RKO (cell line): ENCODE results near the gene IL9R.
"Not testable (repeated sequence)": the region's sequence is repeated elsewhere in the genome, so short reads cannot be mapped to it uniquely, and the experiment has no call there.

ENCODE experiments used
- DNase-seq: peaks from one replicate; pipeline ENCODE4 v3.0.0-alpha.2; 2016; ENCODE audit warnings: low spot score

Gene IL9R

GRCh38 chrX:155998761-155999510 lies 1.4 kb downstream of the IL9R start:
- no peak for DNase-seq

GRCh38 chrX:155999751-156000150 lies 2.3 kb downstream of the IL9R start:
- DNase-seq = not testable (repeated sequence)

GRCh38 chrX:156000361-156000926 lies 2.9 kb downstream of the IL9R start:
- DNase-seq = no peak

GRCh38 chrX:156001001-156001666 lies 3.6 kb downstream of the IL9R start:
- DNase-seq = no peak

- DNase-seq = no peak
Observed at GRCh38 chrX:156001667-156002021, 4.1 kb downstream of the IL9R start.

GRCh38 chrX:156002507-156002906 lies 5.0 kb downstream of the IL9R start:
- peak; percentile 15 for DNase-seq

- DNase-seq = no peak
Observed at GRCh38 chrX:156003486-156004185, 6.1 kb downstream of the IL9R start.

GRCh38 chrX:156004256-156004655 lies 6.8 kb downstream of the IL9R start:
- no peak for DNase-seq

GRCh38 chrX:156004740-156005139 lies 7.2 kb downstream of the IL9R start:
- no peak for DNase-seq

GRCh38 chrX:156005144-156005543 lies 7.6 kb downstream of the IL9R start:
- DNase-seq = no peak

GRCh38 chrX:156006468-156006867 lies 9.0 kb downstream of the IL9R start:
- DNase-seq = not testable (repeated sequence)

GRCh38 chrX:156008379-156008778 lies 10.9 kb downstream of the IL9R start:
- not testable (repeated sequence) for DNase-seq

- DNase-seq = no peak
Observed at GRCh38 chrX:156008915-156009314, 11.4 kb downstream of the IL9R start.

GRCh38 chrX:156009691-156010090 lies 12.2 kb downstream of the IL9R start:
- not testable (repeated sequence) for DNase-seq

GRCh38 chrX:156013286-156013953 lies 15.9 kb downstream of the IL9R start:
- not testable (repeated sequence) for DNase-seq

GRCh38 chrX:156019846-156020245 lies 22.4 kb downstream of the IL9R start:
- DNase-seq = not testable (repeated sequence)

- DNase-seq = not testable (repeated sequence)
Observed at GRCh38 chrX:156023002-156023401, 25.5 kb downstream of the IL9R start.

GRCh38 chrX:156024949-156025492 lies 27.5 kb downstream of the IL9R start:
- not testable (repeated sequence) for DNase-seq

- DNase-seq = not testable (repeated sequence)
Observed at GRCh38 chrX:156028653-156029237, 31.2 kb downstream of the IL9R start.

GRCh38 chrX:156029296-156029695 lies 31.8 kb downstream of the IL9R start:
- DNase-seq = not testable (repeated sequence)

- DNase-seq = not testable (repeated sequence)
Observed at GRCh38 chrX:156029707-156030442, 32.4 kb downstream of the IL9R start.
